NCI-H1105 treated with DMSO at 0.1 percent for 48 hours (cell line): ENCODE measurements around the gene RBPJL.

Experiments used
- DNase-seq: peaks from one replicate; lab custom pipeline; 2025; lab: John Stamatoyannopoulos, UW

RBPJL gene

GRCh38 chr20:45317826-45318225 lies 11.2 kb downstream of the RBPJL start:
- DNase-seq = no peak

- DNase-seq = no peak
Observed at GRCh38 chr20:45318386-45318939, 11.8 kb downstream of the RBPJL start.

GRCh38 chr20:45318948-45319347 lies 12.3 kb downstream of the RBPJL start:
- no peak for DNase-seq

GRCh38 chr20:45320948-45321595 lies 14.4 kb downstream of the RBPJL start:
- no peak for DNase-seq

GRCh38 chr20:45322952-45323383 lies 16.3 kb downstream of the RBPJL start:
- DNase-seq = peak; percentile 1

- no peak for DNase-seq
Observed at GRCh38 chr20:45323731-45324130, 17.1 kb downstream of the RBPJL start.

GRCh38 chr20:45325371-45325770 lies 18.7 kb downstream of the RBPJL start:
- no peak for DNase-seq

- DNase-seq = no peak
Observed at GRCh38 chr20:45328451-45328850, 21.8 kb downstream of the RBPJL start.

- no peak for DNase-seq
Observed at GRCh38 chr20:45329497-45330319, 23.1 kb downstream of the RBPJL start.

- no peak for DNase-seq
Observed at GRCh38 chr20:45330476-45330875, 23.8 kb downstream of the RBPJL start.

GRCh38 chr20:45336530-45337366 lies 30.1 kb downstream of the RBPJL start:
- no peak for DNase-seq

GRCh38 chr20:45337367-45338120 lies 30.9 kb downstream of the RBPJL start:
- no peak for DNase-seq

- no peak for DNase-seq
Observed at GRCh38 chr20:45338121-45339030, 31.7 kb downstream of the RBPJL start.

- no peak for DNase-seq
Observed at GRCh38 chr20:45339084-45339483, 32.4 kb downstream of the RBPJL start.

GRCh38 chr20:45339799-45340198 lies 33.2 kb downstream of the RBPJL start:
- DNase-seq = no peak

- no peak for DNase-seq
Observed at GRCh38 chr20:45340236-45340847, 33.7 kb downstream of the RBPJL start.

GRCh38 chr20:45340951-45341350 lies 34.3 kb downstream of the RBPJL start:
- no peak for DNase-seq

GRCh38 chr20:45341579-45341938 lies 34.9 kb downstream of the RBPJL start:
- DNase-seq = no peak

GRCh38 chr20:45341939-45342854 lies 35.6 kb downstream of the RBPJL start:
- DNase-seq = peak; percentile 3
